Limb (tissue), 2 donors: ENCODE results near the gene MESP1.

ENCODE experiments used
- DNase-seq, 2 donors: peaks; one replicate each; pipeline ENCODE4 v3.0.0-alpha.2; 2016; ENCODE audit errors: extremely low spot score in 2 of 2

Gene MESP1

DNA sequence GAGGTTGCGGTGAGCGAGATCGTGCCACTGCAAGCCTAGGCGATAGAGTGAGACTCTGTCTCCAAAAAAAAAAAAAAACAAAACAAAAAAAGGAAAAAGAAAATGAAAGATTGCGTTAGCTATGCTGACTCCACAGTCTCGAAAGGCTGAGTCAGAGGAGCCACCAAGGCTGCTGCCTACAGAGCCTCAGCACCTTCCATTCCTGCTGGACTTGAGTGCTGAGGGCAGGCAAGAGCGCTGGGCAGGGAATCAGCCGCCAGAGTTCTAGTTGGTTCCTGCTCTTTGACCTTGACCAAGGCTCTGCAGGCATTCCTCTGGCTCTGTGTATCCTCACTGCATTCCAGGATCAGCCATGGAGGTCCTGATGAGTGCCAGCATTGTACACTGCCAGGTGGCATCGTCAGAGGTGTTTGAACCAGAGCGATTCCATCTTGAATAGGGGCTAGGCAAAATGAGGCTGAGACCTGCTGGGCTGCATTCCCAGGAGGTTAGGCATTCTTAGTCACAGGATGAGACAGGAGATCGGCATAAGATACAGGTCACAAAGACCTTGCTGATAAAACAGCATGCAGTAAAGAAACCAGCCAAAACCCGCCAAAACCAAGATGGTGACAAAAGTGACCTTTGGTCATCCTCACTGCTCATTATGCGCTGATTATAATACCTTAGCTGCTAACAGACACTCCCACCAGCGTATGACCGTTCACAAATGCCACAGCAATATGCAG, 31.0 kb upstream of the MESP1 start:
- DNase-seq: no peak

DNA sequence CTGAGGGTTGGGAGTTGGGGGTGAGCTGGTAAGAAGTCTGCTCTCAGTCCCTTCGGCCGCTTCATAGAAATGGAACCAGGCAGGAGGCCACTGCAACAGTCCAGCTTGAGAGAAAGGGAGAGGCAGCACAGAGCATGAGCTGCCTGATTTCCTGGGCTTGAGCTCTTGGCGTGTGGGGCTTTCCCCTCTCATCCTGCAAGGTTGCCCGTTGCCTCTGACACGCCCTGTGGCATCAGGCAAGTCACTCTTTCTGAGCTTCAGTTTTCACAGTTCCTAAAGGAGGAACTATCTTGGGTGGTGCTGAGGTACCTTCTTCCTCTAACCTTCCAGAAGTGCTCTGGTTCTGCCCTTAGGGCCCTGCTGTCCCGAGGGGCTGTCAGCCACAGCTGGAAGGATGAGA, 30.0 kb upstream of the MESP1 start:
- no peak for DNase-seq

DNA sequence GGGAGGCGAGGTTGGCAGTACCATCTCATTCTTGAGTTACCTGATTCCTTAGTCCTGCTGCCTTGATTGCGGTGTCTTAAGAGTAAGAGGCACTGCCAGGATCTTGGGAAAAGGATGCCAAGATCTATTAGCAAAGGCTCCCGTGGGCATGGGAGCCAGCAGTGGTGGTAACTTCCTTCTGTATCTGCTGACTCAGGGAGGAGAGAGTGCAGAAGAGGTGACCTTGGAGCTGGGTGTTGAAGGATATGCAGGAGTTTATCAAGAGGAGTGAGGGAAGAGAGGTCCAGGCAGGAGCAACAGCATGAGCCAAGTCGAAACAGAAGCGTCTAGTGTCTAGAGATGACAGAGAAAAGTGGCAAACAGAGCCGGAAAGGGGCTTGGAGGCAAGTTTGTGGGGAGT, 29.6 kb upstream of the MESP1 start:
- DNase-seq: no peak

DNA sequence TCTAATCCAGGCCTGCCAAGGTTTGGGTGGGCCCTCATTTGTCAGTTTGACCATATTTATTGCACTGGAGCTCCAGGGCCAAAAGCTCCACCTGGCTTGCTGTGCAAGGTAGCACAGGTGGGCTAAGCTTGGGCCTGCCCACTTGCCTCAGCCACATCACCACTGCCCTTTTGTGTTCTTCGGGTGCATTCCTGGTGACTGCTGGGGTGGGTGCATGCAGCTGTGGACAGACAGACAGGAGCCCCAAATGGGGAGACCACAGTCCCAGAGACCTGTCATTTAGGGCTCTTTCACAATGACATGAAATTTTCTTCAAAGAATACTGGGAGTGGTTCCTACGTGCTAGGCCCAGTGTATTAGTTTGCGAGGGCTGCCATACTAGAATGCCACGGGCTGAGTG, 27.8 kb upstream of the MESP1 start:
- DNase-seq: no peak

DNA sequence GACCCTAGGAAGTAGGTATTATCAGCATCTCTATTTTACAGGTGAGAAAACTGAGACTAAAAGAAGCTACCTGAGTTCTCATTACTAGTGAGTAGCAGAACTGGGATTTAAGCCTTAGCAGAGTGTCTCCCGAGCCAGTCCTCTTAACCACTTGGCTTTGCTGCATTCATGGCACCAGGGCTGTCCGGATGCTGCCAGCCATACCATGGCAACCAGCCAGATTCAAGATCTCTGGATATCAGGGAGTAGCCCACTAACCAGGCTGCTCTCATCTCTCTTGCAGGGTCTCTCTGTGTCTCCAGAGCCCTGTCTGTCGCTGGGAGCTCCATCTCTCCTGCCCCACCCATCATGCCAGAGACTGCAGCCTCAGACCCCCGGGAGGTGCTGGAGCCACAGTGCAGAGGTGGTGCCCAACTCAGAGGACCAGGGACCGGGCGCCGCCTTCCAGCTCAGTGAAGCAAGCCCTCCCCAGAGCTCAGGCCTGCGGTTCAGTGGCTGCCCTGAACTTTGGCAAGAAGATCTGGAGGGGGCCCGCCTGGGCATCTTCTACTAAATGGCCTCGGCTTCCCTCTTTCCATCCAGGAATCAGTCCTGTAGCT, 26.8 kb upstream of the MESP1 start:
- DNase-seq: no peak

DNA sequence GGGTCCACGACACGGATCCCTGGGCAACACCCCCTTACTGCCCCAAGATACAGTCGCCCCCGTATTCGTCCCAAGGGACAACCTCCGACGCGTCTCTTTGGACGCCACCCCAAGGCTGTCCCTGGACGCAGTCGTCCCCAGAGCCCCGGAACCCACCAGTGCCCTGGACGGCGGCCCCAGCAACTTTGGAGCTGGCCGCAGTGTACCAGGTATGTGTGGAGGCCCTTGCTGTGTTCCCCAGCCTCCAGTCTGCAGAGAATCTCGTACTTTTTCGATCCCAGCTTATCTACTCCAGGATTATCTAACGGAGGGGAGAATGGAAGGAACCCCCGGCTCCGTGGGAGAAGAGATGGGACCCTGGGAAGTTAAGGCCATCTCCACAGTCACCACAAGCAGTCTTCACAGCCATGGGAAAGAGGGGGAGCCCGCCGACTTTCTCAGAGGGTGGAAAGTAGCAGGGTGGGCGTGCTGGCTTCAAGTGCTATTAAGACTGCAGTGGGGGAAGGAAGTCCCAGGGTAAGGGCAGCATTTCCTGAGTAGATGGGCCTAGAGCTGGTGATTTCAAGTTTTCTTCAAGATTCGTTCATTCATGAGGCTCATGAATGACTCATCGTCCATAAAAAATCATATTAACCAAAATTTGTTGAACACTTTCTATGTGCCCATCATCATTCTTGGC, 26.2 kb upstream of the MESP1 start:
- no peak for DNase-seq

DNA sequence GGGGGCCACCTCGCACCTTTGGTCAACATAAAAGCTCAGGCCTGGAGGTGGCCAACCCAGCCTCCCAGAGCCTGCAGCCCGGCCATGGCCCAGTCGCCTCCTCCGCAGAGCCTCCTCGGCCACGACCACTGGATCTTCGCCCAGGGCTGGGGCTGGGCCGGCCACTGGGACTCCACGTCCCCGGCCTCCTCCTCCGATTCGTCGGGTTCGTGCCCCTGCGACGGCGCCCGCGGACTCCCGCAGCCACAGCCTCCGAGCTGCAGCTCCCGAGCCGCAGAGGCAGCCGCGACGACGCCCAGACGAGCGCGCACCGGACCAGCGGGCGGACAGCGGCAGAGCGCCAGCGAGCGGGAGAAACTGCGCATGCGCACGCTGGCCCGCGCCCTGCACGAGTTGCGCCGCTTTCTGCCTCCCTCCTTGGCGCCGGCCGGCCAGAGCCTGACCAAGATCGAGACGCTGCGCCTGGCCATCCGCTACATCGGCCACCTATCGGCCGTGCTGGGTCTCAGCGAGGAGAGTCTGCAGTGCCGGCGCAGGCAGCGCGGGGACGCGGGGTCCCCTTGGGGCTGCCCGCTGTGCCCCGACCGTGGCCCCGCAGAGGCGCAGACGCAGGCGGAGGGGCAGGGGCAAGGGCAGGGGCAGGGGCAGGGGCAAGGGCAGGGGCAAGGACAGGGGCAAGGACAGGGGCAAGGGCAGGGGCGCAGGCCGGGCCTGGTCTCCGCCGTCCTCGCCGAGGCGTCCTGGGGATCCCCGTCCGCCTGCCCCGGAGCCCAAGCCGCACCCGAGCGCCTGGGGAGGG, 25.4 kb upstream of the MESP1 start, which contains the start of gene MESP2:
MESP2 (plus strand) TSS at position 59 of the 799 bp plus-strand sequence; CDS start at position 85, 26 bp downstream.
- peak; percentile 74 to 87 for DNase-seq

DNA sequence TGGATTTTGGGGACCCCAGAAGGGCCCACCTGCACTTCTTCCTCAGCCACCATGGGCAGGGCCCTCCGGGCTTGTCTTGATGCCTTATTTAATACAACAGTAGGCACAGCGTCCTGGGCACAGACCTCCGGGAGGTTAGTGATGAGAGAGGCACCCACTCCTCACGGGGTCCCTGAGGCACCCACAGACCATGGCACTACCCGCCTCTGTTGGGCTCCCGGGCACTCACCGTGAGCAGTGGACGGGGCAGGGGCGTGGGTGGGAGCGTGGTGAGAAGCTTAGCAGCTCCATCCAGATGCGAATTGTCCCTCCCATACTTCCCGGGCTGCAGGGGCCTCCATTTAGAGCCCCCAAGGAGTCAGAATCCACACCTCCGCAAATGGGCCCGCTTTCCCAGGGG, 24.8 kb upstream of the MESP1 start:
- DNase-seq: no peak

DNA sequence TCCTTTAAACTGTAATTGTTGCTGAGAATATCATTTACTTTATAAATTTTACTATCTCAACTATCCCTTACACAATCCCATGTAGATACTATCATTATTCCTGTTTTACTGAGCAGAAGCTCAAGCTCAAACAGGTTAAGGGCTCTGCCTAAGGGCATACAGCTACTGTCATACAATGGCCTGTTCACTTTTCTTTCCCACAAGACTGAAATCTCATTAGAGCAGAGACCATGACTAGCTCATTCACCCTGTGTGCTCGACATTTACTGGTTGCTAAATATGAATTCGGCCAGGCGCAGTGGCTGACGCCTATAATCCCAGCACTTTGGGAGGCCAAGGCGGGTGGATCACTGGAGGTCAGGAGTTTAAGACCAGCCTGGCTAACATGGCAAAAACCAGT, 23.4 kb upstream of the MESP1 start:
- DNase-seq: no peak

DNA sequence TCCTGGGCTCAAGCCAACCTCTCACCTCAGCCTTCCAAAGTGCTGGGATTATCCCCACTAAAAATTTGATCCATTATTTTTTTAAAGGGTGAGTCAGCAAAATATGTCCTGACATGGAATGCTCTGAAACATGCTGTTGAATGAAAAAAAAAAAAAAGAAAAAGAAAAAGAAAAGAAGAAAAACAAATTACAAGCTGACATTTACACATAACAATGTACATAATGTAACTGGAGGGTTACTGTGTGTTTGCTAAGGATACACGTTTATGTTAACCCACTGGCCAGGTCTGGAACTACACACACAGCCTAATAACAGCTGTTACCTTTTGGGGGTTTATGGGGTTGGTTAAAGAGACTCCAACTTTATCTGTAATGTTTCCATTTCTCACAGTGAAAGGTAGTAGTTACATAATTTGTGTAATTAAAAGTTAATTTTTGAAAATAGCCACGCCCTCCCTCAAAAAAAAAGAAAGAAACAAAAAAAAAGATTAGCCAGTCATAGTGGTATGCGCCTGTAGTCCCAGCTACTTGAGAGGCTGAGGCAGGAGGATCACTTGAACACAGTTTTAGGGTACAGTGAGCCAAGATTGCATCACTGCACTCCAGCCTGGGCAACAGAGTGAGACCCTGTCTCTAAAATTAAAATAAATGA, 22.0 kb upstream of the MESP1 start:
- no peak for DNase-seq

DNA sequence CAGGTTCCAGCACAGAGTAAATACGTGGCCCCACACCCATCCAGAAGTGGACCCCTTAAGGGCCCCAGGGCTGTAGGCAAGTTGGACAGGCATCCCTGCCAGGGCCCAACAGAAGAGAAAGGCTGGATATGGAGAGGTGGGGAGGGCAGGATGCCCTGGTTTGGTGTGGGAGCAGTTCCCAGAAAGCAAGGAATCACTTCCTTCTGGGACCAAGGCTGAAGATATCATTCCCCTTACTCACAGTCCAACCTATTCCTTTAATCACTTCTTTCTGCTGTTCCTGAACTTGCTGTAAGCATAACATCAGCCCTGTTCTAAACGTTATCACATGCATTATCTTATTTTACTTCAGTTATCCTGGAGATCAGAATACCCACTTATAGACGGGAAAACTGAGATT, 19.0 kb upstream of the MESP1 start:
- no peak for DNase-seq

DNA sequence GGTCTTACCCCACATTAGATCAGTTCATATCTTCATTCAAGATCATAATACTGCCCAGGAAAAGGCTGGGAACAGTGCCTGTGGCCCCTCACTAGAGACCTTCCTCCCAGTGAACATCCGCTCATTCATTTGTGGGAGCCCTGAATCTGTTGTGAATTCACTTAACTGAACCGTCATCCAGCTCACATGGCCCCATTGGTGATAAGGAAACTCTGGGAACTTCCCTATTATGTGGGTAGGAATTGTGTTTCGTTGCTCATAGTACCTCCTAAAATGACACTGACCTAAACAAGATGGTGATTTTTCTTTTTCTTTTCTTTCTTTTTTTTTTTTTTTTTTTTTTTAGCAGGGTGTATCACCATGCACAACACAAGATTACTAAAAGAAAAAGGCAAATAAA, 18.3 kb upstream of the MESP1 start:
- DNase-seq: no peak

DNA sequence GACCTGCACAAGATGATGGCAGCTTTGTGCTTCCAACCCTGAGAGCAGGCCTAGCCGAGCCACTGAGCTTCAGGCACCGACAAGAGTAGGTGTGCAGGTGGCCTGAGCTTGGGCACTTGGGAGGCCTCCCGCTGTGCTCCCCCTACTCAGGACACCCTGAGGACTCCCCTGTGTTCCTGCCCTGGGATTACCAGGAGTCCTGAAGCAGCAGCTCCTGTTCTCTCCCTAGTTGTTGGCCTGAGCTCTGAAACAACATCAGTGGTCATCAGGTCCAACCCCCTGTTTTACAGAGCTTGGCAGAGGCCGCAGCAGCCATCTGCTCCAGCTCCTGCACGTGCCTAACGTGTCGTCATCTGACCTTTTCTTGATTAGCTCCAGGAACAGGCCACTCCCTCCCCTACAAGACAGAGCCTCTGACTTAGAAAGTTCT, 17.0 kb upstream of the MESP1 start:
- DNase-seq: no peak

DNA sequence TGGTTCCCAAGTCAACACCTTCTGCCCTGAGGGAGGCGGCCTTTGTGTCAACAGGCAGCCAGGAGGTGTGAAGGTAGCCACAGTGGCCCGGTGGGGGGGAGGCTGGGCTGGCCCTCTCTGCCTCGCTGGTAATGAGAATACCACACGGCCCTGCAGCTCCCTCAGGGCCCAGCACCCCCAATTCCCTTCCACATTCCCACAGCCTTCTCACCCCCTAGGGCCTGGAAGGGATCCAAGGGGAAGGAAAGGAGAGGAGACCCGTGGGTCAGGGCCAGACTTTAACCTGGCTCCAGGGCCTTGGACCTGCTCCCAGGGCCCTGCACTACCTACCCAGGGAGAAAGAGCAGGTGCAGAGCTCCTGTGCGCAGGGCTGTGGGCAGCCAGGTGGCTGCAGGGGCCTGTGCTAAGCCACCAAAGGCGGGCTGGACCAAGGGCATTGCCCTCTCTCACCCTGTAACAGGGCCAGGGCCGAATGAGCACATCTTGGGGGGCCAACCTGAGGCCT, 16.4 kb upstream of the MESP1 start:
- DNase-seq: no peak

DNA sequence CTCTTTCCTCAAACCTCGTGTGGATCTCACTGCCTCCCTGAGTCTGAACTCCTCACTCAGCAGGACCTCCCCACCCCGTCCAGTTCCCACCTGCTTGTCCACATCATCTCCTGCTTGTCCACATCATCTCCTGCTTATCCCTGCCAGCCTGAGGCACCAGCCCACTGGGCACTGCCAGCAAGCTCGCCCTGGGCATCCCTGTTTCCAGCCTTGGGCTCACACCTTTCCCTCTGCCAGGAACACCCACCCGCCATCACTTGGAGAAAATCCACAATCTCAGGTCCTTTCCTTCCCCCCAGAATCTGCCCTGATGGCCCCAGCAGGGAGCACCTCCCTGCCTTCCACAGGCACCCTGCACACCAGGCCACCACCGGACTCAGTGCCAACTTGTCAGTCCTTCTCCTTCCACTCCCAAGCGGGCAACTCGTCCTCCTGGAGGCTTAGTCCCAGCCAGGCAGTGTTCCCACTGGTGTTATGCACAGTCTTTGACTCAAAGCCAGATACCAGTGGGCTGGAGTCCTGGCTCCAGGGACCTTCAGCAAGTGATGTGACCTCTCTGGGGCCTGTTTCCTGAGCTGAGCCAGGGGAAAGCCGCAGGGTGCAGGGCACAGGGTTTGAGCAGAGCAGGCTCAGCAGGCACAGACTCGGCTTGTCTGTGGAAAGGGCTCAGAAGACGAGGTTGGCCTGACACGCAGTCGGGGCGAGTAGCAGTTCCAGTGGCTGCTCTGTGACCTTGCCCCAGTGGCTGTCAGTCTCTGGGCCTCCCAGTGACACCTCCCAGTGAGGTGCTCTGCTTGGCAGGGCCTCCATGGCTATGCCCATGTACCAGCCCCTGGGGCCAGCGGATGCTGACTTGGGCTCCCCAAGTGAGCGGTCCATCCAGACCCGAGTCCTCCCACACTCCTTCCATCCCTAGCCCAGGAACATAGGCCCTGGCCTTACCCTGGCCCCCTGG, 15.6 kb upstream of the MESP1 start:
- peak in 1 of 2 donors; percentile 19 for DNase-seq

DNA sequence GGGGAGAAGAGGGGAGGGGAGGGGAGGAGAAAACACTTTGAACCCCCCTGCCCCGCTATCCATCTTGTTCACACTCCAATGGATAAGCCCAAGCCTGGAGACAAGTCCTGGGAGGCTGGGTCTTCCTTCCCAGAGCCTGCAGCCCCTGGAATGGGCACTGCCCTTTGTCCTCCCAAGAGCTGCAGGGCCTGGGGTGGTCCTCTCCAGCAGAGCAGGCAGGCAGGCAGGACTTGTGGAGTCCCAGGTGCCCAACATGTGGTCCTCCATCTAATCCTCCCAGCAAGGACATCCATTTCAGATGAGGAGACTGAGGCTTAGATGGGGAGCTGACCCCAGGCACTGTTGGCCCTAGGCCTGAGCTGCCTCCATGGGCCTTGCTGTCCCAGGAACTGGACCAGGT, 14.6 kb upstream of the MESP1 start:
- DNase-seq: no peak

DNA sequence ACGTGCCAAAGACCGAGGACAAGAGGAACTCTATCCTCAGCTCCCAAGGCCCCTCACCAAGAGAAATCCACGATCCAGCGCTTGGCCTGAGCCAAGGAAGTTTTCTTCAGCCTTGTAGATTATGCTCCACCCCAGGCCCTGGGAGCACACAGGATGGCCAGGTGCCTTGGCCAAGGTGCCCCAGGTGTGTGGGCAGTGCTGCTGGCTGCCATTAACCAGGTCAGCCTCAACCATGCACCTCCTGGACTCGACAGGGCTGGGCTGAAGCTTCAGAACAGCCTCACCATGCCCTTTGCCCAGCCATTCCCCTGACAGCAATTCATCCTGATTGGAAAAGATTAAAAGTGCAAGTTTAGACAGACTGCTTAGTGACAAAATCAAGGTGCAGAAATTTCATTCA, 10.9 kb upstream of the MESP1 start:
- no peak for DNase-seq

DNA sequence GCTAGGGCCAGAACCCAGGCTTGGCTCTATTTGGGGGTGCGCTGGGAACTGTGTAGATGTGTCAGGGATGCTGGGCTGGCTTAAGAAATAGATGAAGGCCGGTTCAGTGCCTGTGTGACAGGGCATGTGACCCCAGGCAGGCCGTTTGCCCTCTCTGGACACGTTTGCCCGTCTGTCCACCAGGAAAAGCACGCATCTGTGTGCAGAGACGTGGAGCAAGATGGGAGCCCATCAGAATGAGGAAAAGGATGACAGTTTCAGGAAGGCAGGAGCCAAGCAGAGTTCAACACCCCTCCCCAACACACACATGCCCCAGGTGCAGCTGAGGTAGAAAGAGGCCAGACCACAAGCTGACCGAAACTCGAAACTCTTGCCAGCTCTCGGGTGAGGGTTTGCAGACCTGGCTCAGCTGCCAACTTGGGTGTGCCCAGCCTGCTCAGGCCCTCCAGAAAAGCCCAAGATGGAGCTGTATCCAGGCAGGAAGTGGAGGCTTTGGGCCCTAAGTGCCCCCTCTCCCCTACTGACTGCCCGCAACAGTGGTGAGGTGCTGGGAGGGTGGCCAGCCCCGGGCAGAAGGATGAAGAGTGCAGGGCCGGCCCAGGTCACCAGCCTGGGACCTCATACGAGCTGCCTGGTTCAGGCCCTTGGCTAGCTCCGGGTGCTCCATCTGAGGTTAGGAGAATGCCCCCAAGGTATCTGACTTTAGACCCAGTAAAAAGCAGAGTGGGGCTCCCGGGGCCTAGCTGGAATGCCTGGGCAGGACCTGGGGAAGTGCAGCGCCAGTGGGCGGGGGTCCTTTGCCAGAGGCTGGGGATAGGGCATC, 10.2 kb upstream of the MESP1 start:
- DNase-seq: no peak
